NCI-H524 (cell line): ENCODE measurements around the gene HIPK4.
A peak's percentile ranks its signal among the peaks of the same experiment; 100 is the strongest.

Source experiments
- DNase-seq, 2 experiments: peaks; one replicate each; lab custom pipeline; 2025; lab: John Stamatoyannopoulos, UW

The HIPK4 gene

GRCh38 chr19:40365613-40366401 is 24.2 kb downstream of the HIPK4 start:
- peak in 1 of 2 experiments; percentile 64 for DNase-seq

GRCh38 chr19:40365010-40365409 is 25.0 kb downstream of the HIPK4 start:
- no peak for DNase-seq

- no peak for DNase-seq
Observed at GRCh38 chr19:40363069-40363468, 26.9 kb downstream of the HIPK4 start.

- no peak for DNase-seq
Observed at GRCh38 chr19:40362160-40362559, 27.8 kb downstream of the HIPK4 start.

GRCh38 chr19:40360708-40361241 is 29.2 kb downstream of the HIPK4 start:
- DNase-seq, result peak in 1 of 2 experiments; percentile 13

- no peak for DNase-seq
Observed at GRCh38 chr19:40360020-40360707, 29.8 kb downstream of the HIPK4 start.

GRCh38 chr19:40358773-40359172 is 31.2 kb downstream of the HIPK4 start:
- no peak for DNase-seq

GRCh38 chr19:40357640-40358039 is 32.3 kb downstream of the HIPK4 start:
- no peak for DNase-seq

- no peak for DNase-seq
Observed at GRCh38 chr19:40356681-40357595, 33.0 kb downstream of the HIPK4 start.

- DNase-seq, result no peak
Observed at GRCh38 chr19:40355975-40356680, 33.9 kb downstream of the HIPK4 start.

GRCh38 chr19:40348961-40349507 is 40.9 kb downstream of the HIPK4 start:
- DNase-seq, result peak; percentile 9 to 54

GRCh38 chr19:40348125-40348913 is 41.7 kb downstream of the HIPK4 start, which contains the start of the genes C19orf47 and PLD3:
Gene C19orf47, minus strand, starts transcription at chr19:40348397. Its CDS starts 6,540 bp downstream, at chr19:40341857.
Gene PLD3, plus strand, starts transcription at chr19:40348695. Its CDS starts 17,789 bp downstream, at chr19:40366484.
- DNase-seq, result peak; percentile 99 to 100

- no peak for DNase-seq
Observed at GRCh38 chr19:40344422-40344821, 45.6 kb downstream of the HIPK4 start.

GRCh38 chr19:40342644-40343311 is 47.2 kb downstream of the HIPK4 start:
- DNase-seq, result no peak

GRCh38 chr19:40341601-40342482 is 48.1 kb downstream of the HIPK4 start:
- no peak for DNase-seq

- no peak for DNase-seq
Observed at GRCh38 chr19:40339018-40339728, 50.8 kb downstream of the HIPK4 start.

GRCh38 chr19:40337594-40337993 is 52.4 kb downstream of the HIPK4 start:
- no peak for DNase-seq

GRCh38 chr19:40337107-40337506 is 52.9 kb downstream of the HIPK4 start:
- DNase-seq, result no peak
